ENCODE results near the gene STARD3. TPM values are rescaled to one million over a fixed set of nuclear protein-coding genes. Genes with fewer than 3 reads are reported as not detected.

The STARD3 gene
- total and polyA plus RNA-seq, 2 of the 13 experiments (the other 11 are each of a cell fraction or from before 2014, with no cell fraction given), result 34.6 to 100 TPM

- no peaks in the 10 kb centered on the region for H3K36me3 ChIP-seq (replicated peaks in 1 of 2; ENCODE audit: control insufficient read depth in 1 of 2, insufficient read depth in 2 of 2, low read length in 2 of 2)
- intact Hi-C loops (cut with micrococcal nuclease; ENCODE audit: unreplicated experiment) (no loop called here), in situ Hi-C loops (cut with HindIII; ENCODE audit: extremely low pct_ligation_motif_present, low pct_unique_long_range_greater_than_20kb) (no loop called here)
- peak overlapping the region; percentile 92 for H3K4me2 ChIP-seq (ENCODE audit: low read depth, low read length)
- POLR2A ChIA-PET, result interaction anchor here (0.6 to 1.5 kb wide), 5 partner anchors 18 to 136 kb away, joined by 3 to 5 read pairs (median 5); no protein-coding TSS in a partner anchor
- H3K4me3 ChIP-seq (replicated peaks in 1 of 3; ENCODE audit: insufficient read depth in 1 of 3, low read depth in 2 of 3, low read length in 3 of 3), result peak overlapping the region in 1 of 3 experiments; percentile 65; a peak in 1 of 6 replicates
- H4K20me1 ChIP-seq (ENCODE audit: insufficient read depth, low read length), result no peaks in the 10 kb centered on the region
- FAIRE-seq (no peak), ATAC-seq (no peak), DNase-seq (ENCODE audit: low spot score) (peak; percentile 29)
- H3K4me1 ChIP-seq (ENCODE audit: insufficient read depth, low read length), result peaks cover 34% of the 10 kb centered on the region
- H3K9ac ChIP-seq (ENCODE audit: insufficient read depth, low read depth, low read length), result no peak overlapping the region
- H3K27ac ChIP-seq (ENCODE audit: extremely low read length, insufficient read depth, low read length), result no peak overlapping the region
- WGBS (ENCODE audit: low lambda C conversion rate), result 21% methylated on average over 12 of the region's 13 CpGs
- peaks cover 5 to 54% of the 10 kb centered on the region in 2 experiments for H3K27me3 ChIP-seq (ENCODE audit: control insufficient read depth in 1 of 2, insufficient read depth in 2 of 2, low read length in 2 of 2)
- H3K9me3 ChIP-seq (ENCODE audit: low read length), result no peaks in the 10 kb centered on the region
- H3K79me2 ChIP-seq (ENCODE audit: insufficient read depth, low read length), result no peaks in the 10 kb centered on the region
- CTCF ChIA-PET (ENCODE audit: low intra/inter-chr PET ratio, low total read pairs), result interaction anchor here (1.2 to 4.7 kb wide), 2 partner anchors 52 to 135 kb away, joined by 6 to 136 read pairs; partner anchors contain the start of gene PNMT
- no TSS peak for BruUV-seq (replicated peaks)
- no peak overlapping the region for H2AFZ ChIP-seq (ENCODE audit: low read length)
- TF ChIP-seq ATF2 (CRISPR knock-in tag; IDR thresholded peaks at IDR 0.05) (no peak), PATZ1 (CRISPR knock-in tag; IDR thresholded peaks at IDR 0.05) (peak; percentile 44), REPIN1 (CRISPR knock-in tag; IDR thresholded peaks at IDR 0.05; ENCODE audit: borderline replicate concordance, low read depth) (0 out of 2 replicates have a peak, but pooled peaks have one; percentile 21), SNAPC5 (CRISPR knock-in tag; IDR thresholded peaks at IDR 0.05; ENCODE audit: borderline replicate concordance) (no peak), ZNF720 (CRISPR knock-in tag; IDR thresholded peaks at IDR 0.05) (no peak), HNRNPL (IDR thresholded peaks at IDR 0.05; ENCODE audit: low read depth, low read length) (peak; percentile 96)
- TF ChIP-seq, protein P1, sequence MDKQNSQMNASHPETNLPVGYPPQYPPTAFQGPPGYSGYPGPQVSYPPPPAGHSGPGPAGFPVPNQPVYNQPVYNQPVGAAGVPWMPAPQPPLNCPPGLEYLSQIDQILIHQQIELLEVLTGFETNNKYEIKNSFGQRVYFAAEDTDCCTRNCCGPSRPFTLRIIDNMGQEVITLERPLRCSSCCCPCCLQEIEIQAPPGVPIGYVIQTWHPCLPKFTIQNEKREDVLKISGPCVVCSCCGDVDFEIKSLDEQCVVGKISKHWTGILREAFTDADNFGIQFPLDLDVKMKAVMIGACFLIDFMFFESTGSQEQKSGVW (CRISPR knock-in tag; IDR thresholded peaks at IDR 0.05; ENCODE audit: borderline replicate concordance), result no peak
- TF ChIP-seq, protein P2, sequence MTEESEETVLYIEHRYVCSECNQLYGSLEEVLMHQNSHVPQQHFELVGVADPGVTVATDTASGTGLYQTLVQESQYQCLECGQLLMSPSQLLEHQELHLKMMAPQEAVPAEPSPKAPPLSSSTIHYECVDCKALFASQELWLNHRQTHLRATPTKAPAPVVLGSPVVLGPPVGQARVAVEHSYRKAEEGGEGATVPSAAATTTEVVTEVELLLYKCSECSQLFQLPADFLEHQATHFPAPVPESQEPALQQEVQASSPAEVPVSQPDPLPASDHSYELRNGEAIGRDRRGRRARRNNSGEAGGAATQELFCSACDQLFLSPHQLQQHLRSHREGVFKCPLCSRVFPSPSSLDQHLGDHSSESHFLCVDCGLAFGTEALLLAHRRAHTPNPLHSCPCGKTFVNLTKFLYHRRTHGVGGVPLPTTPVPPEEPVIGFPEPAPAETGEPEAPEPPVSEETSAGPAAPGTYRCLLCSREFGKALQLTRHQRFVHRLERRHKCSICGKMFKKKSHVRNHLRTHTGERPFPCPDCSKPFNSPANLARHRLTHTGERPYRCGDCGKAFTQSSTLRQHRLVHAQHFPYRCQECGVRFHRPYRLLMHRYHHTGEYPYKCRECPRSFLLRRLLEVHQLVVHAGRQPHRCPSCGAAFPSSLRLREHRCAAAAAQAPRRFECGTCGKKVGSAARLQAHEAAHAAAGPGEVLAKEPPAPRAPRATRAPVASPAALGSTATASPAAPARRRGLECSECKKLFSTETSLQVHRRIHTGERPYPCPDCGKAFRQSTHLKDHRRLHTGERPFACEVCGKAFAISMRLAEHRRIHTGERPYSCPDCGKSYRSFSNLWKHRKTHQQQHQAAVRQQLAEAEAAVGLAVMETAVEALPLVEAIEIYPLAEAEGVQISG (CRISPR knock-in tag; IDR thresholded peaks at IDR 0.05), result 0 out of 2 replicates have a peak, but pooled peaks have one; percentile 13
Measured at GRCh38 chr17:39618956-39619785, 17.8 kb upstream of the STARD3 start.

Measured in HepG2 (cell line).